Tibial artery (tissue), 4 donors: ENCODE results near the gene FOXA3.

ENCODE experiments used
- DNase-seq, 2 donors: peaks; one replicate each; pipeline ENCODE4 v3.0.0-alpha.2; 2019
- H3K27ac ChIP-seq, 2 donors: fragments of 200-600 bp; sonication (generic) in 1 of 2; 1 replicate in 1 of 2; 2 replicates in 1 of 2; pipeline ENCODE4 v1.5.1; 2018 to 2019; ENCODE audit warnings: mild to moderate bottlenecking in 1 of 2
- H3K27me3 ChIP-seq, 2 donors: fragments of 200-600 bp; sonication (generic) in 1 of 2; one replicate each; pipeline versions ENCODE4 v1.5.1 to v1.6.0; 2016 to 2019
- H3K36me3 ChIP-seq, 3 donors: fragments of 200-600 bp; sonication (generic) in 2 of 3; one replicate each; pipeline ENCODE4 v1.5.1; 2016 to 2019; ENCODE audit warnings: mild to moderate bottlenecking in 2 of 3
- H3K4me1 ChIP-seq, 4 donors: fragments of 200-600 bp; sonication (generic) in 2 of 4; 1 replicate in 3 of 4; 2 replicates in 1 of 4; pipeline ENCODE4 v1.5.1; 2016 to 2019
- H3K4me3 ChIP-seq, 2 donors: fragments of 200-600 bp; sonication (generic) in 1 of 2; 1 replicate in 1 of 2; 2 replicates in 1 of 2; pipeline ENCODE4 v1.5.1; 2018 to 2019; ENCODE audit warnings: mild to moderate bottlenecking in 2 of 2
- H3K9me3 ChIP-seq, 3 donors: fragments of 200-600 bp; sonication (generic) in 1 of 3; one replicate each; pipeline ENCODE4 v1.5.1; 2016 to 2019
- intact Hi-C: fragments of 100-400 bp; cut with DNase I; formaldehyde crosslinking; loops from one replicate; pipeline ENCODE4 v1.15.0; 2023; ENCODE audit warnings: low total_unique reads
- TF ChIP-seq, protein P1 (sequence below), 2 experiments: fragments of 200-600 bp in 1 of 2; fragments of 450-650 bp in 1 of 2; IDR thresholded peaks; one replicate each; pipeline ENCODE4 v1.5.1; 2017 to 2019; ENCODE audit warnings: antibody characterized with exemption in 2 of 2, mild to moderate bottlenecking in 1 of 2, moderate library complexity in 1 of 2

The FOXA3 gene

GRCh38 chr19:45870798-45871197 is 6.7 kb downstream of the FOXA3 start:
- TF ChIP-seq, protein P1, sequence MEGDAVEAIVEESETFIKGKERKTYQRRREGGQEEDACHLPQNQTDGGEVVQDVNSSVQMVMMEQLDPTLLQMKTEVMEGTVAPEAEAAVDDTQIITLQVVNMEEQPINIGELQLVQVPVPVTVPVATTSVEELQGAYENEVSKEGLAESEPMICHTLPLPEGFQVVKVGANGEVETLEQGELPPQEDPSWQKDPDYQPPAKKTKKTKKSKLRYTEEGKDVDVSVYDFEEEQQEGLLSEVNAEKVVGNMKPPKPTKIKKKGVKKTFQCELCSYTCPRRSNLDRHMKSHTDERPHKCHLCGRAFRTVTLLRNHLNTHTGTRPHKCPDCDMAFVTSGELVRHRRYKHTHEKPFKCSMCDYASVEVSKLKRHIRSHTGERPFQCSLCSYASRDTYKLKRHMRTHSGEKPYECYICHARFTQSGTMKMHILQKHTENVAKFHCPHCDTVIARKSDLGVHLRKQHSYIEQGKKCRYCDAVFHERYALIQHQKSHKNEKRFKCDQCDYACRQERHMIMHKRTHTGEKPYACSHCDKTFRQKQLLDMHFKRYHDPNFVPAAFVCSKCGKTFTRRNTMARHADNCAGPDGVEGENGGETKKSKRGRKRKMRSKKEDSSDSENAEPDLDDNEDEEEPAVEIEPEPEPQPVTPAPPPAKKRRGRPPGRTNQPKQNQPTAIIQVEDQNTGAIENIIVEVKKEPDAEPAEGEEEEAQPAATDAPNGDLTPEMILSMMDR (IDR thresholded peaks at IDR 0.05) = no peak
- Histone ChIP-seq H3K36me3 (no peaks in the 10 kb centered on the region), H3K4me1 (no peaks in the 10 kb centered on the region), H3K27ac (no peak overlapping the region), H3K27me3 (peaks cover 0 to 10% of the 10 kb centered on the region in 2 donors), H3K9me3 (no peaks in the 10 kb centered on the region), H3K4me3 (no peak overlapping the region)
- intact Hi-C loops = no loop called here
- DNase-seq = no peak

GRCh38 chr19:45872095-45872919 is 8.2 kb downstream of the FOXA3 start:
- no peak overlapping the region for H3K27ac ChIP-seq
- no peak for DNase-seq
- intact Hi-C loops = no loop called here
- H3K27me3 ChIP-seq = no peaks in the 10 kb centered on the region
- no peak overlapping the region for H3K4me3 ChIP-seq
- no peaks in the 10 kb centered on the region for H3K9me3 ChIP-seq
- TF ChIP-seq, protein P1 (IDR thresholded peaks at IDR 0.05) = no peak
- peaks cover 0 to 10% (median 9%) of the 10 kb centered on the region in 4 donors for H3K4me1 ChIP-seq
- no peaks in the 10 kb centered on the region for H3K36me3 ChIP-seq

- TF ChIP-seq, protein P1 (IDR thresholded peaks at IDR 0.05) = no peak
- intact Hi-C loops = no loop called here
Measured at GRCh38 chr19:45873219-45873772, 9.2 kb downstream of the FOXA3 start.

GRCh38 chr19:45874620-45874966 is 10.5 kb downstream of the FOXA3 start:
- TF ChIP-seq, protein P1 (IDR thresholded peaks at IDR 0.05) = no peak
- H3K4me1 ChIP-seq = peaks cover 0 to 23% (median 9%) of the 10 kb centered on the region in 4 donors
- no peak overlapping the region for H3K4me3 ChIP-seq
- no peak overlapping the region for H3K27ac ChIP-seq
- no peaks in the 10 kb centered on the region for H3K27me3 ChIP-seq
- H3K9me3 ChIP-seq = no peaks in the 10 kb centered on the region
- no peak for DNase-seq
- intact Hi-C loops = no loop called here
- no peaks in the 10 kb centered on the region for H3K36me3 ChIP-seq

More at GRCh38 chr19:45873219-45873772, 9.2 kb downstream of the FOXA3 start:
- H3K27ac ChIP-seq = no peak overlapping the region
- H3K27me3 ChIP-seq = no peaks in the 10 kb centered on the region
- peaks cover 0 to 18% (median 9%) of the 10 kb centered on the region in 4 donors for H3K4me1 ChIP-seq
- H3K4me3 ChIP-seq = no peak overlapping the region
- no peak for DNase-seq
- H3K36me3 ChIP-seq = no peaks in the 10 kb centered on the region
- H3K9me3 ChIP-seq = no peaks in the 10 kb centered on the region

- Histone ChIP-seq H3K27me3 (no peaks in the 10 kb centered on the region), H3K4me1 (peaks cover 0 to 23% (median 9%) of the 10 kb centered on the region in 4 donors), H3K4me3 (no peak overlapping the region), H3K27ac (peak overlapping the region in 1 of 2 donors; percentile 58), H3K9me3 (no peaks in the 10 kb centered on the region), H3K36me3 (no peaks in the 10 kb centered on the region)
- TF ChIP-seq, protein P1 (IDR thresholded peaks at IDR 0.05) = no peak
- intact Hi-C loops = no loop called here
- DNase-seq = no peak
Measured at GRCh38 chr19:45876161-45876410, 12.0 kb downstream of the FOXA3 start.
